GM06990 (cell line): ENCODE results near the gene HYAL2.

ENCODE experiments used
- DNase-seq: peaks from one replicate; pipeline ENCODE4 v3.0.0-alpha.2; 2011; ENCODE audit not compliant: insufficient read length; ENCODE audit errors: extremely low read depth
- H3K27me3 ChIP-seq: replicated peaks from 2 replicates; pipeline ENCODE4 v1.6.0; 2011; ENCODE audit warnings: low read length; ENCODE audit not compliant: control insufficient read depth, insufficient read depth
- H3K36me3 ChIP-seq: 2 replicates; pipeline ENCODE4 v1.5.1; 2011; ENCODE audit warnings: low read length; ENCODE audit not compliant: control insufficient read depth, insufficient read depth
- H3K4me3 ChIP-seq: replicated peaks from 2 replicates; pipeline ENCODE4 v1.5.1; 2011; ENCODE audit warnings: low read depth, mild to moderate bottlenecking, control low read depth, low read length
- TF ChIP-seq, protein P1 (sequence below): IDR thresholded peaks from 2 replicates; pipeline ENCODE4 v1.5.1; 2011; ENCODE audit warnings: low read length, control low read depth, mild to moderate bottlenecking, inconsistent platforms; ENCODE audit not compliant: insufficient read depth, poor library complexity, severe bottlenecking

HYAL2 gene

DNA sequence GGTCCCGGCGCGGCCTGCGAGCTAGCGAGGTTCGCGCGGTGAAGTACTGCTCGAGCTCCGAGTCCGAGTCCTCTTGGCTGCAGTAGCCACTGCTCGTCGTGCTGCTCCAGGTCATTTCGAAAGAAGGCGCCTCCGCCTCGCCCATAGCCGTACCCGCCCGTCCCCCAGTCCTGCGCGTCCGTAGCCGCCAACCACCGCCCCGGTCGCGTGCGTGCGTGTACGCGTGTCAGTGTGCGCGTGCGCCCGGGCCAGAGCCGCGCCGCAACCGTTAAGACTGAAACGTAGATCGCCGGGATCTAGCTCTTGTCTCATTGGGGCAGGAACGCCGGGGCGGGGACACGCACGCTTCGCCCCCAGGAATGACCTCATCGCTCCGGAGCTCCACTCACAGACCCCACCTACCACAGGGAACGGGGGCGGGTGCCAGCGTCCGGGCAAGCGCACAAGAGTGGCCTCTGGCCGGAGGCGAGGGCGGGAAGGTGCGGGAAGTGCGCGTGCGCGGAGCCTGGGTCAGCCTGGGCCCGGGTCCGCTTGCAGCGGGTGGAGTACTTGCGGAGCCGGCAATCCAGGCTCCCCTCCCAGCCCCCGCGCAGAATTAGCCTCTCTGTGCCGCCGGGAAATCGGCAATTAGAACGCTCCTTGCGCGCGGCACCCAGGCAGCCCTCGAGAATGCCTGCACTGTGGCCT lies 14.8 kb upstream of the HYAL2 start:
- Histone ChIP-seq H3K27me3 (no peaks in the 10 kb centered on the region), H3K36me3 (peaks cover 6% of the 10 kb centered on the region), H3K4me3 (peak overlapping the region; percentile 93)
- TF ChIP-seq, protein P1, sequence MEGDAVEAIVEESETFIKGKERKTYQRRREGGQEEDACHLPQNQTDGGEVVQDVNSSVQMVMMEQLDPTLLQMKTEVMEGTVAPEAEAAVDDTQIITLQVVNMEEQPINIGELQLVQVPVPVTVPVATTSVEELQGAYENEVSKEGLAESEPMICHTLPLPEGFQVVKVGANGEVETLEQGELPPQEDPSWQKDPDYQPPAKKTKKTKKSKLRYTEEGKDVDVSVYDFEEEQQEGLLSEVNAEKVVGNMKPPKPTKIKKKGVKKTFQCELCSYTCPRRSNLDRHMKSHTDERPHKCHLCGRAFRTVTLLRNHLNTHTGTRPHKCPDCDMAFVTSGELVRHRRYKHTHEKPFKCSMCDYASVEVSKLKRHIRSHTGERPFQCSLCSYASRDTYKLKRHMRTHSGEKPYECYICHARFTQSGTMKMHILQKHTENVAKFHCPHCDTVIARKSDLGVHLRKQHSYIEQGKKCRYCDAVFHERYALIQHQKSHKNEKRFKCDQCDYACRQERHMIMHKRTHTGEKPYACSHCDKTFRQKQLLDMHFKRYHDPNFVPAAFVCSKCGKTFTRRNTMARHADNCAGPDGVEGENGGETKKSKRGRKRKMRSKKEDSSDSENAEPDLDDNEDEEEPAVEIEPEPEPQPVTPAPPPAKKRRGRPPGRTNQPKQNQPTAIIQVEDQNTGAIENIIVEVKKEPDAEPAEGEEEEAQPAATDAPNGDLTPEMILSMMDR = no peak
- DNase-seq = peak; percentile 99

DNA sequence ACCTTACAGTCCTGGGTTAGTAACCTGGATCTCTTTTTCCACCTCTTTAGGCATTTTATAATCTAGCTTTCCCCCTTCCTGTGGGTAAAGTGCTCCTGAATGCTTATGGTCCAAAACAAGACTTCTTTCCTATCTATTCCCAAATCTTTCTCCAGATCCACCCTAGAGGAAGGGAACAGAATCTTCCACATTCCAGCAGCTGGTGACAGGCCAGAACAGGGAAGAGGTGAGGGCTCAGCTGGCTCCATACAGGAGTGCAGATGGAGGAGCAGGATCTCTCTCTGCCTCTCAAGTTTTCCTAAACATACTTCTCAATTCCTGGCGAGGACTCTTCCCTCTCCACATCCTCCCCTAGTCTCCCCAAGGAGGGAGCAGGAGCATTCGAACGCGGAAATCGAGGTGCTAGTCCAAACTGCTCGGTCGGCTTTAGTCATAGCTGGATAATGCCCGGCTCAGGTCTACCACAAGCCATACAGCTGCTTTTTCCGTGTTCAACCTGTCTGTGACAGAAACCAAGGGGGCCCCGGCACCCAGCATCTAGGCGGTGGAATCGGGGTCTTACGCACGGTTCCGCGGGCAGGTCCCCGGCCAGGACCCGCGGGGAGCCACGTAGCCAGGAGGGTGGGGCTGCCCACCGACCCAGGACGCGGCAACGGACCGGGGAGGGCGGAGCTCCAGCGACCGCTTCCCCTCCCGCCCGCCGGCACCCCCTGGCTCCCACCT lies 14.1 kb upstream of the HYAL2 start:
- Histone ChIP-seq H3K27me3 (no peaks in the 10 kb centered on the region), H3K4me3 (peak overlapping the region; percentile 93), H3K36me3 (peaks cover 13% of the 10 kb centered on the region)
- no peak for DNase-seq
- TF ChIP-seq, protein P1 = no peak

DNA sequence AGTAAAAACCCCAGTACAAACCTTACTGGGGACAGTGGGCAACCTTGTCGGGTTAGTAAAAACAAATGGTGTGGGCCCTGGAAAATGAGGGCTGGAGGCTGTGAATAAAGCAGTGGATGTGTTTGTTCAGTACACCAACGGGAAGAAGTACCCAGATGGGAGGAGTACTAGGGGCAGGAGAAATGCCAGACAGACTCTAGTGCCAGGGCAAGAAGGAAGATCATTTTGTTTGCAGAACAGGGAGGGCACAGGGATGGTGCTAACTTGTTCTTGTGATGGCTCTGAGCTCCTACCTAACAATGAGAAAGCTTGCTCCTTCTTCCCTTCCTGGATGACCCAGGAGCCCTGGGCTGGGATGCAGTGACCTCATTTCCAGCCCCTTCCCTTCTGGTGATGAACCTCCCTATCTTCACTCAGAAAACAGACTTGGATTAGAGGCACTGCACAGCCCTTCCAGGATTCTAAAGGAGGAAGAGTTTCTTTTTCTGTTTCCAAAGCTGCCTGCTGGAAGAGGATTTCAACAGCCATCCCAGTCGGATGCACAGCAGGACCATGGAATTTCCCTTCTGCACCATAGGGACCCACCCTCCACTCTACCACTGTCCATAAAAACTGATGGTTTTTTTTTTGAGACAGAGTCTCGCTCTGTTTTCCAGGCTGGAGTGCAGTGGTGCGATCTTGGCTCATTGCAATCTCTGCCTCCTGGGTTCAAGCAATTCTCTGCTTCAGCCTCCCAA lies 12.0 kb upstream of the HYAL2 start:
- Histone ChIP-seq H3K4me3 (no peak overlapping the region), H3K36me3 (peaks cover 30% of the 10 kb centered on the region), H3K27me3 (no peaks in the 10 kb centered on the region)
- TF ChIP-seq, protein P1 = no peak
- no peak for DNase-seq

DNA sequence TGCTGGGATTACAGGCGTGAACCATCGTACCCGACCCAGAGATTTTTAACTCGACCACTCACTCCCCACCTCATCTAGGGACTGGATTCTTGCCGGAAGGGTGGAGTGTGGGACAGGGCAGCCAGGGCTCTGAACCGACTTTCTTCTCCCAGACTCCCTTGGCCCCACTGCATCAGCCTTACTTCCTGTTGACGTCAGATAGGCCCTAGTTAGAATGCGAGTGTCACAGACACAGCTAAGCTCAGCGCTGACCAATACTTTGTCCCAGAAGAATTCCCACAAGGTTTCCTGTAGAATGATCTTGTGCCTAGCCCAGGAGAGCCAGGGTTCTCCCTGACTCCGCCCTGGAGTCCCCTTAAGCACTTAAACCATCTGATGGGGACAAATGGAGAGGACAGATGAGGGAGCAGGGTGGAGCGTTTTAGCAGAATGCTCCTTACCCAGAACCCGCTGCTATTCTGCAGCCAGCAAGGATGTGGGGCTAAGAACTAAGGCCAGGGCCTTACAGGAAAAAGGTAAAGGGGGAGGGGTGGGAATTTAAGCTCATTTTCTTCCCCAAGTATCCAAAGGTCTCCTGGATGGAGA lies 11.3 kb upstream of the HYAL2 start:
- Histone ChIP-seq H3K36me3 (peaks cover 30% of the 10 kb centered on the region), H3K4me3 (no peak overlapping the region), H3K27me3 (no peaks in the 10 kb centered on the region)
- TF ChIP-seq, protein P1 = no peak
- DNase-seq = no peak

DNA sequence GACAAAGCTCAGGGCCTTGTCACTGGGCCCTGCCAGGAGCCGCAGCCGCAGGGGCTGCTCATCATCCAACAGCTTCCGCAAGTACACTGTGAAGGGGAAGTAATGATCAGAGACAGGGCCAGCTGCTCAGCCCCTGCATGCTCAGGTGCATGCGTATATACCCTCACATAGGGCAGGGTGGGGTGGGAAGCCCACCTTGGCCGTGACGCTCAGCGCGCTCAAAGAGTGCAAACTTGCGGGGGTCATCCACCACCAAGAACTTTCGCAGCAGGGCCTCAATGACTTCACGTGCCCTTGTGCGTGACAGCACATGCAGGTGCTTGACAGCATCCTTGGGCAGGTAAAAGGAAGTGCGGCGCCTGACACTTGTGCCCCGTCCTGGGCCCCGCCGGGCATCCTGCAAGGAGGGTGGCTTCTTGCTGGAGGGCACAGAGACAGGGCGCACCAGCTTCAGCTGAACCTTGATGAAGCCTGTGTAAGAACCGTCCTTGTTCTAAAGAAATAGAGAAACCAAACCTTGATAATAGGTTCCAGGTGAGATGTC lies 8.9 kb upstream of the HYAL2 start:
- no peak for DNase-seq
- Histone ChIP-seq H3K27me3 (no peaks in the 10 kb centered on the region), H3K36me3 (peaks cover 30% of the 10 kb centered on the region), H3K4me3 (no peak overlapping the region)
- TF ChIP-seq, protein P1 = no peak
